ENCODE results near the gene ENTPD5.
"Not testable (repeated sequence)": the region's sequence is repeated elsewhere in the genome, so short reads cannot be mapped to it uniquely, and the experiment has no call there.

The ENTPD5 gene

GRCh38 chr14:73944432-73945158, 74.5 kb downstream of the ENTPD5 start:
- DNase-seq (ENCODE audit: low spot score): no peak

- peak; percentile 57 for DNase-seq (ENCODE audit: low spot score)
Measured at GRCh38 chr14:73943083-73943482, 76.0 kb downstream of the ENTPD5 start.

- DNase-seq (ENCODE audit: low spot score): no peak
Measured at GRCh38 chr14:73942180-73942579, 76.9 kb downstream of the ENTPD5 start.

- DNase-seq (ENCODE audit: low spot score): no peak
Measured at GRCh38 chr14:73937012-73937411, 82.1 kb downstream of the ENTPD5 start.

GRCh38 chr14:73936548-73936947, 82.5 kb downstream of the ENTPD5 start:
- DNase-seq (ENCODE audit: low spot score): no peak

GRCh38 chr14:73935666-73936065, 83.4 kb downstream of the ENTPD5 start:
- peak; percentile 19 for DNase-seq (ENCODE audit: low spot score)

- no peak for DNase-seq (ENCODE audit: low spot score)
Measured at GRCh38 chr14:73924337-73924736, 94.8 kb downstream of the ENTPD5 start.

- not testable (repeated sequence) for DNase-seq (ENCODE audit: low spot score)
Measured at GRCh38 chr14:73919457-73919856, 99.6 kb downstream of the ENTPD5 start.

- DNase-seq (ENCODE audit: low spot score): no peak
Measured at GRCh38 chr14:73916324-73916723, 102.8 kb downstream of the ENTPD5 start.

GRCh38 chr14:73913256-73913655, 105.8 kb downstream of the ENTPD5 start:
- DNase-seq (ENCODE audit: low spot score): no peak

GRCh38 chr14:73909681-73910080, 109.4 kb downstream of the ENTPD5 start:
- DNase-seq (ENCODE audit: low spot score): no peak

Measured in HuH-7.5 (cell line).